ENCODE data around the gene AGTPBP1. TPM values are rescaled to one million over a fixed set of nuclear protein-coding genes. Genes with fewer than 3 reads are reported as not detected.

The AGTPBP1 gene
- total and polyA plus RNA-seq, 9 of the 15 experiments (the other 6 are each of a cell fraction or from before 2014, with no cell fraction given), result 1.4 to 7.9 (median 4.6) TPM

DNA sequence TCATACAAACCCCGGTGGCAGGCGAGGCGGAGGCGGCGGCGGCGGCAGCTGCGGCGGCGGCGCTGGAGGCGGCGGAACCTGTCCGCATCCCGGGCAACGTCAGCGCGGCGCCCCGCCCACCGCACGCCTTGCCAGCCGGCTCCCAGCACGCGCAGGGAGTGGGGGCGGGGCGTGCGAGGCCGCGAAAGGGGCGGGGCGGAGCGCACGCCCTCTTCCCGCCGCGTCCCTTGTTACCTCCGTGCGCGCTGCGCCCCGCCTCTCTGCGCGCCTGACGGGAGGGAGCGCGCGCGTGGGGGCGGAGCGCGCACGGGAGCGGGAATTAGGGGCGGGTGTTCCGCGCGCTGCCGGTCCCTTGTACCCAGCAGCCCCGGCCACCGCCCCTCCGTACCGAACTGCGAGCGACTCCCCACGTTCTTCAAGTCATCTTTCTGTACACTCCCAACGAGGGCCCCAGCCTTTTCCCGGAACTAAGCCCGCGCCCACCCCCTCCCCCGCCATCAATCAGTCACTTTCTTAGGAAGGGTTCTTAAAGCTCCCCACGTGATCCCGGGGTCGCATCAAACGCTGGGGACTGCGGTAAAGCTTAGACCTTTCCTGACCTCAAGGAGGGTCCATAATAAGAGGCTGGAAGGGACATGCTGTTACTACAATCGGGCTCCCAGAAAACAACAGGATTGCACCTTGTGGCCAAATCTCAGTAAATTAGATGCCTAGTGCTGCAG, at the start of gene AGTPBP1 (continued):
- TF ChIP-seq, protein P1, sequence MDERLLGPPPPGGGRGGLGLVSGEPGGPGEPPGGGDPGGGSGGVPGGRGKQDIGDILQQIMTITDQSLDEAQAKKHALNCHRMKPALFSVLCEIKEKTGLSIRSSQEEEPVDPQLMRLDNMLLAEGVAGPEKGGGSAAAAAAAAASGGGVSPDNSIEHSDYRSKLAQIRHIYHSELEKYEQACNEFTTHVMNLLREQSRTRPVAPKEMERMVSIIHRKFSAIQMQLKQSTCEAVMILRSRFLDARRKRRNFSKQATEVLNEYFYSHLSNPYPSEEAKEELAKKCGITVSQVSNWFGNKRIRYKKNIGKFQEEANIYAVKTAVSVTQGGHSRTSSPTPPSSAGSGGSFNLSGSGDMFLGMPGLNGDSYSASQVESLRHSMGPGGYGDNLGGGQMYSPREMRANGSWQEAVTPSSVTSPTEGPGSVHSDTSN (CRISPR knock-in tag; IDR thresholded peaks at IDR 0.05; ENCODE audit: low read depth), result no peak
- TF ChIP-seq, protein P1 (tag; conservative IDR thresholded peaks at IDR 0.05; ENCODE audit: low read depth), result peak; percentile 52; the same call in 1 of the 2 replicates
- no peak for TF ChIP-seq C11orf30 (IDR thresholded peaks at IDR 0.05; ENCODE audit: low read depth)
- no peak for TF ChIP-seq SREBF1 (IDR thresholded peaks at IDR 0.05; ENCODE audit: borderline replicate concordance, low read depth, low read length)
- TF ChIP-seq ZFX (CRISPR knock-in tag; IDR thresholded peaks at IDR 0.05), result no peak
- TF ChIP-seq ZNF134 (CRISPR knock-in tag; conservative IDR thresholded peaks at IDR 0.05), result no peak
- no peak for TF ChIP-seq ZNF551 (CRISPR knock-in tag; IDR thresholded peaks at IDR 0.05)
- no peak for TF ChIP-seq GABPB1 (CRISPR knock-in tag; IDR thresholded peaks at IDR 0.05)
- no peak for TF ChIP-seq ESRRB (CRISPR knock-in tag; IDR thresholded peaks at IDR 0.05; ENCODE audit: borderline replicate concordance)
- TF ChIP-seq, protein P2, sequence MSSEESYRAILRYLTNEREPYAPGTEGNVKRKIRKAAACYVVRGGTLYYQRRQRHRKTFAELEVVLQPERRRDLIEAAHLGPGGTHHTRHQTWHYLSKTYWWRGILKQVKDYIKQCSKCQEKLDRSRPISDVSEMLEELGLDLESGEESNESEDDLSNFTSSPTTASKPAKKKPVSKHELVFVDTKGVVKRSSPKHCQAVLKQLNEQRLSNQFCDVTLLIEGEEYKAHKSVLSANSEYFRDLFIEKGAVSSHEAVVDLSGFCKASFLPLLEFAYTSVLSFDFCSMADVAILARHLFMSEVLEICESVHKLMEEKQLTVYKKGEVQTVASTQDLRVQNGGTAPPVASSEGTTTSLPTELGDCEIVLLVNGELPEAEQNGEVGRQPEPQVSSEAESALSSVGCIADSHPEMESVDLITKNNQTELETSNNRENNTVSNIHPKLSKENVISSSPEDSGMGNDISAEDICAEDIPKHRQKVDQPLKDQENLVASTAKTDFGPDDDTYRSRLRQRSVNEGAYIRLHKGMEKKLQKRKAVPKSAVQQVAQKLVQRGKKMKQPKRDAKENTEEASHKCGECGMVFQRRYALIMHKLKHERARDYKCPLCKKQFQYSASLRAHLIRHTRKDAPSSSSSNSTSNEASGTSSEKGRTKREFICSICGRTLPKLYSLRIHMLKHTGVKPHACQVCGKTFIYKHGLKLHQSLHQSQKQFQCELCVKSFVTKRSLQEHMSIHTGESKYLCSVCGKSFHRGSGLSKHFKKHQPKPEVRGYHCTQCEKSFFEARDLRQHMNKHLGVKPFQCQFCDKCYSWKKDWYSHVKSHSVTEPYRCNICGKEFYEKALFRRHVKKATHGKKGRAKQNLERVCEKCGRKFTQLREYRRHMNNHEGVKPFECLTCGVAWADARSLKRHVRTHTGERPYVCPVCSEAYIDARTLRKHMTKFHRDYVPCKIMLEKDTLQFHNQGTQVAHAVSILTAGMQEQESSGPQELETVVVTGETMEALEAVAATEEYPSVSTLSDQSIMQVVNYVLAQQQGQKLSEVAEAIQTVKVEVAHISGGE (CRISPR knock-in tag; IDR thresholded peaks at IDR 0.05), result no peak
- TF ChIP-seq CXXC5 (CRISPR knock-in tag; IDR thresholded peaks at IDR 0.05), result peak; percentile 91
- no peak for TF ChIP-seq GATAD2A (IDR thresholded peaks at IDR 0.05)
- TF ChIP-seq, protein P3, sequence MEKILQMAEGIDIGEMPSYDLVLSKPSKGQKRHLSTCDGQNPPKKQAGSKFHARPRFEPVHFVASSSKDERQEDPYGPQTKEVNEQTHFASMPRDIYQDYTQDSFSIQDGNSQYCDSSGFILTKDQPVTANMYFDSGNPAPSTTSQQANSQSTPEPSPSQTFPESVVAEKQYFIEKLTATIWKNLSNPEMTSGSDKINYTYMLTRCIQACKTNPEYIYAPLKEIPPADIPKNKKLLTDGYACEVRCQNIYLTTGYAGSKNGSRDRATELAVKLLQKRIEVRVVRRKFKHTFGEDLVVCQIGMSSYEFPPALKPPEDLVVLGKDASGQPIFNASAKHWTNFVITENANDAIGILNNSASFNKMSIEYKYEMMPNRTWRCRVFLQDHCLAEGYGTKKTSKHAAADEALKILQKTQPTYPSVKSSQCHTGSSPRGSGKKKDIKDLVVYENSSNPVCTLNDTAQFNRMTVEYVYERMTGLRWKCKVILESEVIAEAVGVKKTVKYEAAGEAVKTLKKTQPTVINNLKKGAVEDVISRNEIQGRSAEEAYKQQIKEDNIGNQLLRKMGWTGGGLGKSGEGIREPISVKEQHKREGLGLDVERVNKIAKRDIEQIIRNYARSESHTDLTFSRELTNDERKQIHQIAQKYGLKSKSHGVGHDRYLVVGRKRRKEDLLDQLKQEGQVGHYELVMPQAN (IDR thresholded peaks at IDR 0.05; ENCODE audit: borderline replicate concordance), result no peak
- no peak for TF ChIP-seq POLR2A (conservative IDR thresholded peaks at IDR 0.05)
- no peak for TF ChIP-seq CHD4 (IDR thresholded peaks at IDR 0.05; ENCODE audit: insufficient read depth, insufficient replicate concordance, low read depth, low read length, poor library complexity, severe bottlenecking)
- no peak for TF ChIP-seq SNRNP70 (optimal IDR thresholded peaks at IDR 0.05; ENCODE audit: low read depth, low read length)
- no peak for TF ChIP-seq JUNB (CRISPR knock-in tag; conservative IDR thresholded peaks at IDR 0.05)
- TF ChIP-seq HNRNPH1 (optimal IDR thresholded peaks at IDR 0.05; ENCODE audit: low read depth, low read length), result no peak
- no peak for TF ChIP-seq CBFB (CRISPR knock-in tag; IDR thresholded peaks at IDR 0.05)
- TF ChIP-seq HMG20A (CRISPR knock-in tag; conservative IDR thresholded peaks at IDR 0.05), result no peak

Data from K562 (cell line).